Kidney (tissue), 14 donors: ENCODE data around the gene CUEDC1. TPM values are rescaled to one million over a fixed set of nuclear protein-coding genes. Genes with fewer than 3 reads are reported as not detected.

Source experiments
- DNase-seq, 5 donors: peaks; one replicate each; pipeline ENCODE4 v3.0.0-alpha.2; 2013 to 2020
- FAIRE-seq: peaks from 2 replicates; lab custom pipeline; 2012; peaks lifted over from hg19 to GRCh38; lab: Jason Lieb, UNC
- H3K27ac ChIP-seq, 2 donors: one replicate each; pipeline ENCODE4 v1.7.0; 2013; ENCODE audit warnings: low read depth in 2 of 2, low read length in 2 of 2, inconsistent platforms in 1 of 2
- H3K27me3 ChIP-seq: one replicate; pipeline ENCODE4 v1.7.1; 2013; ENCODE audit warnings: low read length, inconsistent platforms; ENCODE audit not compliant: control insufficient read depth, insufficient read depth
- H3K36me3 ChIP-seq, 3 donors: one replicate each; pipeline versions ENCODE4 v1.7.0 to v1.7.1; 2013; ENCODE audit warnings: low read length in 3 of 3, control low read depth in 1 of 3, inconsistent platforms in 1 of 3; ENCODE audit not compliant: insufficient read depth in 3 of 3, control insufficient read depth in 2 of 3
- H3K4me1 ChIP-seq, 3 donors: one replicate each; pipeline versions ENCODE4 v1.7.0 to v1.7.1; 2013; ENCODE audit warnings: low read length in 3 of 3, inconsistent platforms in 1 of 3, low read depth in 1 of 3; ENCODE audit not compliant: control insufficient read depth in 2 of 3, insufficient read depth in 2 of 3
- H3K4me3 ChIP-seq, 3 donors: one replicate each; pipeline versions ENCODE4 v1.7.0 to v1.8.1; 2013; ENCODE audit warnings: low read length in 3 of 3, control low read depth in 1 of 3, inconsistent platforms in 1 of 3
- H3K9ac ChIP-seq, 3 donors: one replicate each; pipeline versions ENCODE4 v1.7.0 to v1.7.1; 2013; ENCODE audit warnings: low read length in 3 of 3, control low read depth in 1 of 3, inconsistent platforms in 1 of 3
- H3K9me3 ChIP-seq, 3 donors: one replicate each; pipeline versions ENCODE4 v1.7.0 to v1.7.1; 2013; ENCODE audit warnings: low read length in 3 of 3, control low read depth in 1 of 3, inconsistent platforms in 1 of 3; ENCODE audit not compliant: control insufficient read depth in 2 of 3, insufficient read depth in 1 of 3
- CTCF ChIP-seq: IDR thresholded peaks from 3 replicates; pipeline ENCODE4 v1.5.1; 2012; ENCODE audit warnings: mild to moderate bottlenecking, moderate library complexity, borderline replicate concordance; ENCODE audit not compliant: insufficient read depth; ENCODE audit errors: extremely low read depth
- intact Hi-C: fragments of 100-400 bp; cut with DNase I; formaldehyde crosslinking; loops from one replicate; pipeline ENCODE4 v1.11.1; 2022
- polyA plus RNA-seq: library from polyadenylated mRNA; stranded (reverse); fragments of 350-450 nt; fragmentation: Illumina TruSeq; extraction: RNeasy Lipid Tissue Mini Kit (QIAGEN cat#74804); gene quantifications from one replicate; pipeline ENCODE4 v1.2.3, GENCODE V29; 2014; ENCODE audit warnings: low read depth, low replicate concordance; ENCODE audit not compliant: insufficient read depth
- total RNA-seq: library from RNA; stranded (reverse); fragmentation: NEBNext Ultra II Directional; extraction: Animal tissue kit (Norgen Biotek cat#: 25700); gene quantifications from one replicate; pipeline ENCODE4 v1.2.1, GENCODE V29; 2021
- donor health status: control.
- donor health status: control.
- donor health status: control.
- donor health status: control.
- donor health status: control.
- donor health status: DM: yes; HTN: yes; CAD: no.
- donor health status: Normal renal cell carcinoma (clear cell type).

The CUEDC1 gene
- total and polyA plus RNA-seq, 2 donors from 2014 or later, result 33.0 to 52.3 TPM

GRCh38 chr17:57986841-57987580 is 31.8 kb upstream of the CUEDC1 start:
- Histone ChIP-seq H3K36me3 (peaks cover 0 to 3% (median 0%) of the 10 kb centered on the region in 3 donors), H3K9ac (peak overlapping the region; percentile 74 to 85 (median 84)), H3K4me3 (peak overlapping the region; percentile 73 to 83 (median 80)), H3K4me1 (peaks cover 6 to 24% (median 17%) of the 10 kb centered on the region in 3 donors), H3K27me3 (no peaks in the 10 kb centered on the region), H3K9me3 (no peaks in the 10 kb centered on the region), H3K27ac (peak overlapping the region; percentile 91 to 93)
- FAIRE-seq (no peak), DNase-seq (peak; percentile 52 to 88 (median 81))
- no peak for TF ChIP-seq CTCF
- intact Hi-C loops, result no loop called here

DNA sequence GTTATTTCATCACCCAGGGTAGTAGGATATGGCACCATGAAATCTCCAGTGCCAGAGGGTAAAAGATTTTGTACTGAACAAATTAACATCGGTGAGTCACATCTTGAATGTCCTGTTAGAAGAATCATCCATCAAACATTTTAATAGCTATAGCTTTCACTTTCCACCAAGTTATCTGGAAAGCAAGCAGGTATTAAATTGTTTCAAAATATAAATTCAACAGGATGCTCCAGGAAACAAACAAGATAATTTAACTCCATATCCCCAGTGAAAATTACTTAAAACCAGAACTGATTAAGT is 30.4 kb upstream of the CUEDC1 start:
- FAIRE-seq (peak; percentile 8), DNase-seq (no peak)
- no peak overlapping the region for H3K9ac ChIP-seq
- no peaks in the 10 kb centered on the region for H3K9me3 ChIP-seq
- peaks cover 6 to 26% (median 21%) of the 10 kb centered on the region in 3 donors for H3K4me1 ChIP-seq
- no peaks in the 10 kb centered on the region for H3K27me3 ChIP-seq
- no peak overlapping the region for H3K27ac ChIP-seq
- intact Hi-C loops, result no loop called here
- no peak for TF ChIP-seq CTCF
- H3K4me3 ChIP-seq, result no peak overlapping the region
- H3K36me3 ChIP-seq, result peaks cover 0 to 7% (median 0%) of the 10 kb centered on the region in 3 donors

GRCh38 chr17:57984936-57985674 is 29.9 kb upstream of the CUEDC1 start:
- DNase-seq (no peak), FAIRE-seq (no peak)
- no peak for TF ChIP-seq CTCF
- peak overlapping the region in 1 of 3 donors; percentile 13 for H3K4me3 ChIP-seq
- H3K27ac ChIP-seq, result no peak overlapping the region
- H3K4me1 ChIP-seq, result peaks cover 6 to 26% (median 21%) of the 10 kb centered on the region in 3 donors
- peaks cover 0 to 10% (median 0%) of the 10 kb centered on the region in 3 donors for H3K36me3 ChIP-seq
- no peaks in the 10 kb centered on the region for H3K9me3 ChIP-seq
- no peak overlapping the region for H3K9ac ChIP-seq
- intact Hi-C loops, result no loop called here
- no peaks in the 10 kb centered on the region for H3K27me3 ChIP-seq
